NCI-H82 treated with DMSO at 0.1 percent for 48 hours (cell line): Measurements from ENCODE around the gene PAWR.
"Not testable (repeated sequence)": the region's sequence is repeated elsewhere in the genome, so short reads cannot be mapped to it uniquely, and the experiment has no call there.

Source experiments
- DNase-seq: peaks from one replicate; lab custom pipeline; 2025; ENCODE audit not compliant: unreplicated experiment; lab: John Stamatoyannopoulos, UW

The PAWR gene

DNA sequence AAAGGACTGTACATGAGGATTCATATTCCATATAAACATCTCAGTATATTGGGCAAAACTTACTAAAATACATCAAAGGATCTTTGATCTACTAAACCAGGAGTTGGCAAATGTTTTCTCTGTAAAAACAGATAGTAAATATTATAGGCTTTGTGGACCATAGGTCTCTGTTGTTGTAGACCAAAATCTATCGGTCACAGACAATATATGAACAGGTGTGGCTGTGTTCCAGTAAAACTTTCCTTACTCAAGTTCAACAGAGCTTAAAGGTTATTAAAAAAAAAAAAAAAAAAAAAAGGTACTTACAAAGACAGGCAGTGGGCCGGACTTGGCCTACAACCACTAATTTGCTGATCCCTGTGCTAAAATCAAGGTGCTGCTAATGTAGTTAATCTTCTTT is 40.3 kb downstream of the PAWR start:
- DNase-seq, result no peak

DNA sequence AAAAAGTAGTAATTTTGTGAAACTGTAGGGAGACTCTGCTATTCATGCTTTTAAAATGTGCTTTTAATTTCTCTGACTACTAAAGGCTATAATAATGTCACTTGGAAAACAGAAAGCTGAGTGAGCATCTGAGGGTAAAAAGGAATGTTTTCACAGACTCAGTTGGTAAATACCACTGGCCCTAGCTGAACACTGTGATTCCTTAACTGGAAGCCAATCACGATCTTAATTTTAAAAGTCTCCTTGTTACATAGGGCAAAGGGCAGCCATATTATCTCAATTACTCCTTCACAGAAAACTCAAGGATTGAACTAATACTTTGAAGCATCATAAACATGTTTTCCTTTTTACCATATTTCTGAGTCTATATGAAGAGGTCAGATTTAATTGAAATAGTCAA is 41.9 kb downstream of the PAWR start:
- no peak for DNase-seq

GRCh38 chr12:79646843-79647242 is 43.9 kb downstream of the PAWR start:
- DNase-seq, result not testable (repeated sequence)

- no peak for DNase-seq
Observed at GRCh38 chr12:79645235-79645630, 45.5 kb downstream of the PAWR start.

- no peak for DNase-seq
Observed at GRCh38 chr12:79644274-79645234, 46.2 kb downstream of the PAWR start.

DNA sequence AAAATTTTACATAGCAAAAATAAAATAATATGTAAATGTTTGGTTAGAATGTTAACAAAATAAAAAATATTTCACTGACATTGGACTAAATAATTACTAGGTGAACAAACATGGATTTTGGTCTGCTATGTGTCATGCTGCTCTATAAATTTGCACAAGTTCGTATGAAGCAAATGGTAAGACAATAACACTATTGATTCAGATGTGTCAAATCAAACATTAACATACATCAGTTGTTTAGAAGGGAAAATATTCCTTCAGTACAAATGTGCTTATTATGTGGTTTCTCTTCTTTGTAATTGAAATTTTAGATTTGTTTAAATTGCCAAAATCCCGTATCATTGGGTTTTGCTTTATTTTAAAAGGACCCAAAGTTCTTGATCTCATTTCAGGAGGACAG is 46.9 kb downstream of the PAWR start:
- no peak for DNase-seq

- no peak for DNase-seq
Observed at GRCh38 chr12:79638490-79638889, 52.3 kb downstream of the PAWR start.

GRCh38 chr12:79637093-79637492 is 53.7 kb downstream of the PAWR start:
- DNase-seq, result peak; percentile 97

DNA sequence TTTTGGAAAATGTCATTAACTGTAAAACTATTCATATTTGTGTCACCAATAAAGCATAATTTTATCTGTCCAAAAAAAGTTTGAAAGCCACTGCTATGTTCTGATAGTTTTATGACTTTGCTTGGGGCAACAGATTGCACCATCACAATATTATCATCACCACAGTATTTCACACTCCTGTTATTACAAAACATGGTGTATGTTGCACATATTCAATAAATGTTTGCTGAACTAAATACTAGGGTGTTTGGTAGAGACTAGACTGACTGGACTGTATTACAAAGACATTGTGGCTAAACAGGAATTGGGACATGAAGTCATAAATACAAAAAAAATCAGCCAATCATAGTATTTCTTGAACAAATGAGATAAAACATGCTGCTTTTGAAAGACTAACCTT is 55.1 kb downstream of the PAWR start:
- DNase-seq, result no peak

- no peak for DNase-seq
Observed at GRCh38 chr12:79634957-79635471, 55.8 kb downstream of the PAWR start.

- no peak for DNase-seq
Observed at GRCh38 chr12:79629561-79629960, 61.2 kb downstream of the PAWR start.

GRCh38 chr12:79626735-79627134 is 64.0 kb downstream of the PAWR start:
- not testable (repeated sequence) for DNase-seq

DNA sequence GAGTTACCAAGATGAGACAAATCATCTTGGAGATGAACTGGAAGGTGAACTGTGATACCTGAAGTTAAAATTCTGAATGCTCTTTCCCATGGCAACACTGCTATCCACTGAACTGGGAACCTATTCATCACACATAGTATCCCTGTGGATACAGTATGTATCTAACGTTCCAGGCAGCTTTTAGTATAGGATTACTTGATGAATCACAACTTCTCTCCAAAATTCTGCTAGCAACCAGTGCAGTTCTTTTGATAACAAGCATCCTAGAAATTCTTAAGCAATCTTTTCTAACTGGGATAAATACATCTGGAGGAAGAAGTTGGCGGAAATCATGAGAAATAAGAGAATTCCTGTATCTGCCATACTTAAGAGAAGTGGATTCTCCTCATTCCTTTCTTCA is 66.4 kb downstream of the PAWR start:
- no peak for DNase-seq

DNA sequence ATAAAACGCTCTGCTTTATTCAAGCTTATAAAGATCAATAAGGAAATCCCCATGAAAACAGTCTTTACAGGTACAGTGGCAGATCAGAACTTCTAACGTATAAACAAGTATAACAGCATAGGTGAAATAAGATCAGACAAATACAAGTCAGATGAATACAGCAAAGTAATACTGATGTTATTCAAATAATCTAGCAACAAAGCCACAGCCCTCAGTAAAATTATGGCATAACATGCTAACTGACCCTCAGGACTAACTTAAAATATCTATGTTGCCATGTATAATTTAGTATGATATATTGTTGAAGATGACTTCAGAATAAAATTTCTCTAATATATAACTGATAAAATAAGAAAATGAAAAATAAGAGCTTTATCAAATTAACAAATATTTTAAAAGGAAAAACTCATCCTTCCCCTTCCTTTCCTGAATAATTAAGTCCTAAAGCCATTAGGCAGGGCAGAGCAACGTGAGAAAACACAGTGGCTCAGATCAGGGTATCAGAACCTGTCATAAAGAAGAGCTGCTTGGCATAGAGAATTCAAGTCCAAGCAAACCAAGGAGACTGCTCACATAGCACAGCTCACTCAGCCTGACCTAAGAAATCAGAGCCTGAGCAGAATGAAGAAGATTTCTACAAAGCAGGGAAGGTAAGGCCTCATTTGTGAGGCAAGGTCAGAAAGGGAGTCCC is 70.7 kb downstream of the PAWR start:
- DNase-seq, result no peak

DNA sequence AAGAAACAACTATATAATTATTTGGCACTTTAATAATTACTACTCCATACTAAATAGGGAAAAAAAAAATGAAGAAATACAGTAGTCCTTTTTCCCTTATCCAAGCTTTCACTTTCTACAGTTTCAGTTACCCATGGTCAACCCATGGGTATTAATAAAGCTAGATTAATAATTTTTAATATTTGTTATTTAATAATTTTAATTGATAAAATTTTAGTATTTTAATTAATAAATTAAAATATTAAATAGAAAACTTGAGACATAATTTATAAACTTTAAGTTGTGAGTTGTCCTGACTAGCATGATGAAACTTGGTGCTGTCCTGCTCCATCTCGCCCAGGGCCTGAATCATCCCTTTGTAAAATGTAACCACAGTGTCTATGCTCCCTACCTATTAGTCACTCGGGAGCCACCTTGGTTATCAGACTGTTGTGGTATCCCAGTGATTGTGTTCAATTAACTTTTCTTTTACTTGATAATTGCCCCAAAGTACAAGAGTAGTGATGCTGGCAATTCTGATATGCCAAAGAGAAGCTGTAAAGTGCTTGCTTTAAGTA is 71.8 kb downstream of the PAWR start:
- no peak for DNase-seq

- DNase-seq, result no peak
Observed at GRCh38 chr12:79617696-79618095, 73.1 kb downstream of the PAWR start.

GRCh38 chr12:79615596-79616560 is 74.9 kb downstream of the PAWR start:
- DNase-seq, result no peak

GRCh38 chr12:79614730-79615129 is 76.0 kb downstream of the PAWR start:
- no peak for DNase-seq

GRCh38 chr12:79601908-79602307 is 88.9 kb downstream of the PAWR start:
- no peak for DNase-seq

- DNase-seq, result no peak
Observed at GRCh38 chr12:79597910-79598309, 92.9 kb downstream of the PAWR start.
